ENCODE results near the gene PAPSS1.

- no peak for TF ChIP-seq CTCF (conservative IDR thresholded peaks at IDR 0.05 in 1 of 2, IDR thresholded peaks at IDR 0.05 in 1 of 2; ENCODE audit: low read depth in 1 of 2, low read length in 2 of 2)
- TF ChIP-seq EZH2 (IDR thresholded peaks at IDR 0.05; ENCODE audit: low read length, missing control alignments), result no peak
Observed at GRCh38 chr4:107725281-107725859, 5.3 kb upstream of the PAPSS1 start.

Measured in fibroblast of lung (primary cell).